HCT116 (cell line): Measurements from ENCODE around the gene RASSF6. TPM values are rescaled to one million over a fixed set of nuclear protein-coding genes. Genes with fewer than 3 reads are reported as not detected.

ENCODE experiments used
- ATAC-seq: fragments of 200-7000 bp; cut with Tn5 transposase; 2 replicates; pipeline ENCODE4 v1.9.1; 2020; ENCODE audit warnings: mild to moderate bottlenecking, moderate library complexity
- BruUV-seq: library from RNA; stranded (reverse); fragments of 400-500 nt; replicated peaks from 2 replicates; lab custom pipeline; 2021; lab: Mats Ljungman, UMichigan
- CTCF ChIA-PET: fragments of 300-600 bp; sonication (Branson Sonifier 250); formaldehyde crosslinking; loops from one replicate; lab custom pipeline; 2021; ENCODE audit warnings: antibody characterized with exemption; lab: Charles Lee
- POLR2A ChIA-PET: fragments of 300-600, 350-600 bp; sonication (Branson Sonifier 250); formaldehyde crosslinking; loops from one replicate; lab custom pipeline; 2021; ENCODE audit warnings: antibody characterized with exemption; lab: Charles Lee
- RAD21 ChIA-PET, 2 experiments: fragments of 300-600 bp; sonication (Branson Sonifier 250); formaldehyde crosslinking; loops; one replicate each; lab custom pipeline; 2023; ENCODE audit warnings: low total read pairs in 2 of 2; ENCODE audit not compliant: uncharacterized antibody in 2 of 2, unreplicated experiment in 2 of 2, low non-redundant PET in 1 of 2; lab: Charles Lee
- DNase-seq: peaks from one replicate; pipeline ENCODE4 v3.0.0-alpha.2; 2010; ENCODE audit warnings: low read depth, low spot score
- H2AFZ ChIP-seq: fragments of 200-600 bp; shearing (Covaris generic), sonication (generic); 2 replicates; pipeline ENCODE4 v1.6.1; 2017; ENCODE audit warnings: low read depth, mixed run types, mixed read lengths, antibody characterized with exemption, low read length; ENCODE audit not compliant: poor library complexity, severe bottlenecking
- H3K27ac ChIP-seq: 2 replicates; pipeline ENCODE4 v1.5.1; 2012; ENCODE audit warnings: low read depth, low read length
- H3K27me3 ChIP-seq: fragments of 200-600 bp; sonication (generic); 2 replicates; pipeline ENCODE4 v1.6.1; 2016; ENCODE audit warnings: mixed run types, low read length, mixed read lengths; ENCODE audit not compliant: insufficient read depth
- H3K36me3 ChIP-seq, 2 experiments: fragments of 200-500 bp in 1 of 2; fragments of 200-600 bp in 1 of 2; sonication (Bioruptor generic) in 1 of 2; sonication (generic) in 1 of 2; 2 replicates each; pipeline versions ENCODE4 v1.5.1 to v1.6.1; 2014 to 2016; ENCODE audit warnings: low read length in 2 of 2, inconsistent platforms in 1 of 2, mixed read lengths in 1 of 2, mixed run types in 1 of 2; ENCODE audit not compliant: insufficient read depth in 2 of 2, control insufficient read depth in 1 of 2
- H3K4me1 ChIP-seq, 2 experiments: fragments of 200-600 bp in 1 of 2; sonication (generic) in 1 of 2; 2 replicates each; pipeline versions ENCODE4 v1.5.1 to v1.6.1; 2012 to 2017; ENCODE audit warnings: low read length in 2 of 2, inconsistent platforms in 1 of 2, mild to moderate bottlenecking in 1 of 2, mixed read lengths in 1 of 2, mixed run types in 1 of 2, moderate library complexity in 1 of 2; ENCODE audit not compliant: insufficient read depth in 2 of 2, control insufficient read depth in 1 of 2
- H3K4me2 ChIP-seq: fragments of 200-600 bp; sonication (generic); 2 replicates; pipeline ENCODE4 v1.6.1; 2017; ENCODE audit warnings: mixed run types, low read length, mixed read lengths
- H3K4me3 ChIP-seq, 2 experiments: fragments of 200-600 bp in 1 of 2; sonication (generic) in 1 of 2; replicated peaks in 1 of 2; 2 replicates each; pipeline ENCODE4 v1.5.1; 2011 to 2016; ENCODE audit warnings: low read length in 2 of 2, control low read depth in 1 of 2, low read depth in 1 of 2, mild to moderate bottlenecking in 1 of 2, mixed read lengths in 1 of 2, mixed run types in 1 of 2
- H3K79me2 ChIP-seq: fragments of 200-600 bp; sonication (generic); 2 replicates; pipeline ENCODE4 v1.6.1; 2017; ENCODE audit warnings: mild to moderate bottlenecking, mixed run types, low read length, moderate library complexity, mixed read lengths; ENCODE audit not compliant: insufficient read depth
- H3K9ac ChIP-seq: fragments of 200-600 bp; sonication (generic); 2 replicates; pipeline ENCODE4 v1.6.1; 2016; ENCODE audit warnings: low read length, mixed read lengths
- H3K9me2 ChIP-seq: fragments of 200-600 bp; sonication (generic), shearing (Covaris generic); 2 replicates; pipeline ENCODE4 v1.6.1; 2017; ENCODE audit warnings: mixed run types, mild to moderate bottlenecking, moderate library complexity; ENCODE audit not compliant: insufficient read depth
- H3K9me3 ChIP-seq, 2 experiments: fragments of 200-500 bp in 1 of 2; fragments of 200-600 bp in 1 of 2; sonication (Bioruptor generic) in 1 of 2; sonication (generic) in 1 of 2; 2 replicates each; pipeline ENCODE4 v1.6.1; 2014 to 2017; ENCODE audit warnings: low read length in 2 of 2, mixed read lengths in 2 of 2, inconsistent platforms in 1 of 2, low read depth in 1 of 2, mild to moderate bottlenecking in 1 of 2, mixed run types in 1 of 2, moderate library complexity in 1 of 2; ENCODE audit not compliant: control insufficient read depth in 1 of 2, insufficient read depth in 1 of 2
- H4K20me1 ChIP-seq: fragments of 200-600 bp; sonication (generic), shearing (Covaris generic); 2 replicates; pipeline ENCODE4 v1.6.1; 2017; ENCODE audit warnings: mixed run types, mild to moderate bottlenecking, moderate library complexity; ENCODE audit not compliant: insufficient read depth
- CBX3 ChIP-seq: IDR thresholded peaks from 2 replicates; pipeline ENCODE4 v1.6.1; 2012; ENCODE audit warnings: low read depth
- CEBPB ChIP-seq: IDR thresholded peaks from 2 replicates; pipeline ENCODE4 v1.6.1; 2012; ENCODE audit warnings: low read depth
- EGR1 ChIP-seq: IDR thresholded peaks from 2 replicates; pipeline ENCODE4 v1.6.1; 2012; ENCODE audit warnings: low read depth
- ELF1 ChIP-seq: IDR thresholded peaks from 2 replicates; pipeline ENCODE4 v1.6.1; 2012; ENCODE audit warnings: low read depth, borderline replicate concordance
- MAX ChIP-seq: IDR thresholded peaks from 2 replicates; pipeline ENCODE4 v1.6.1; 2012
- POLR2A ChIP-seq: IDR thresholded peaks from 2 replicates; pipeline ENCODE4 v1.7.0; 2011; ENCODE audit warnings: borderline replicate concordance; ENCODE audit not compliant: insufficient read depth, insufficient read length; ENCODE audit errors: extremely low read depth
- POLR2AphosphoS5 ChIP-seq: IDR thresholded peaks from 2 replicates; pipeline ENCODE4 v1.6.1; 2011; ENCODE audit warnings: mild to moderate bottlenecking, low read depth, low read length, moderate library complexity
- REST ChIP-seq: IDR thresholded peaks from 2 replicates; pipeline ENCODE4 v1.6.1; 2012; ENCODE audit warnings: low read depth
- SIN3A ChIP-seq: IDR thresholded peaks from 2 replicates; pipeline ENCODE4 v1.6.1; 2012; ENCODE audit warnings: low read depth
- SRF ChIP-seq: IDR thresholded peaks from 2 replicates; pipeline ENCODE4 v1.6.1; 2012; ENCODE audit warnings: low read depth
- TCF7L2 ChIP-seq: IDR thresholded peaks from 2 replicates; pipeline ENCODE4 v1.7.0; 2011; ENCODE audit warnings: borderline replicate concordance, inconsistent platforms; ENCODE audit not compliant: insufficient read depth, insufficient read length; ENCODE audit errors: extremely low read depth
- YY1 ChIP-seq: IDR thresholded peaks from 2 replicates; pipeline ENCODE4 v1.6.1; 2011; ENCODE audit warnings: low read length, low read depth, moderate library complexity, mild to moderate bottlenecking; ENCODE audit not compliant: insufficient replicate concordance; ENCODE audit errors: extremely low read depth
- ZBTB33 ChIP-seq: IDR thresholded peaks from 2 replicates; pipeline ENCODE4 v1.6.1; 2011; ENCODE audit warnings: mild to moderate bottlenecking, low read length, moderate library complexity; ENCODE audit not compliant: insufficient replicate concordance; ENCODE audit errors: extremely low read depth
- ZFX ChIP-seq: fragments of 450-650 bp; IDR thresholded peaks from 2 replicates; pipeline ENCODE4 v1.6.1; 2017
- intact Hi-C: fragments of 100-400 bp; cut with micrococcal nuclease; formaldehyde crosslinking; loops from 2 replicates; pipeline ENCODE4 v1.10.0; 2022
- total RNA-seq: library from RNA; stranded (reverse); gene quantifications from one replicate; pipeline ENCODE4 v1.2.1, GENCODE V29; 2021; ENCODE audit not compliant: unreplicated experiment

RASSF6 gene
- total RNA-seq, 1 experiment from 2014 or later, result 1.1 TPM

- Histone ChIP-seq H3K36me3 (no peaks in the 10 kb centered on the region), H3K27me3 (no peaks in the 10 kb centered on the region), H3K27ac (no peak overlapping the region), H4K20me1 (no peaks in the 10 kb centered on the region), H3K9ac (no peak overlapping the region), H3K4me3 (no peak overlapping the region), H3K4me1 (no peaks in the 10 kb centered on the region), H3K9me2 (no peaks in the 10 kb centered on the region), H3K4me2 (no peak overlapping the region), H2AFZ (no peak overlapping the region), H3K79me2 (no peaks in the 10 kb centered on the region), H3K9me3 (no peaks in the 10 kb centered on the region)
- no peak for TF ChIP-seq CBX3
- no peak for TF ChIP-seq SRF
- no peak for TF ChIP-seq ELF1
- no peak for TF ChIP-seq POLR2AphosphoS5
- TF ChIP-seq MAX, result no peak
- no peak for TF ChIP-seq YY1
- TF ChIP-seq SIN3A, result no peak
- TF ChIP-seq POLR2A, result no peak
- no peak for TF ChIP-seq ZFX
- TF ChIP-seq TCF7L2, result no peak
- no peak for TF ChIP-seq REST
- no peak for TF ChIP-seq ZBTB33
- no peak for TF ChIP-seq EGR1
- TF ChIP-seq CEBPB, result no peak
- ChIA-PET RAD21 (no interaction called here), POLR2A (interaction anchor here (0.6 kb wide), 1 partner anchor 234 kb away, joined by 4 read pairs; no protein-coding TSS in a partner anchor), CTCF (no interaction called here)
- intact Hi-C loops, result no loop called here
- DNase-seq (no peak), ATAC-seq (no peak)
- no TSS peak for BruUV-seq
Measured at GRCh38 chr4:73577371-73577770, 42.9 kb downstream of the RASSF6 start.
